Body of pancreas (tissue), 4 donors: ENCODE results near the gene WDR83.

Source experiments
- POLR2A ChIP-seq, 3 donors: fragments of 450-650 bp; IDR thresholded peaks; one replicate each; pipeline ENCODE4 v1.6.1; 2016; ENCODE audit warnings: antibody characterized with exemption in 3 of 3, mild to moderate bottlenecking in 2 of 3
- TF ChIP-seq, protein P1 (sequence below), 7 experiments: fragments of 450-650 bp in 4 of 7; fragments of 200-600 bp in 3 of 7; sonication (generic) in 3 of 7; IDR thresholded peaks; one replicate each; pipeline ENCODE4 v1.5.1; 2016 to 2019; ENCODE audit warnings: antibody characterized with exemption in 7 of 7

DNA sequence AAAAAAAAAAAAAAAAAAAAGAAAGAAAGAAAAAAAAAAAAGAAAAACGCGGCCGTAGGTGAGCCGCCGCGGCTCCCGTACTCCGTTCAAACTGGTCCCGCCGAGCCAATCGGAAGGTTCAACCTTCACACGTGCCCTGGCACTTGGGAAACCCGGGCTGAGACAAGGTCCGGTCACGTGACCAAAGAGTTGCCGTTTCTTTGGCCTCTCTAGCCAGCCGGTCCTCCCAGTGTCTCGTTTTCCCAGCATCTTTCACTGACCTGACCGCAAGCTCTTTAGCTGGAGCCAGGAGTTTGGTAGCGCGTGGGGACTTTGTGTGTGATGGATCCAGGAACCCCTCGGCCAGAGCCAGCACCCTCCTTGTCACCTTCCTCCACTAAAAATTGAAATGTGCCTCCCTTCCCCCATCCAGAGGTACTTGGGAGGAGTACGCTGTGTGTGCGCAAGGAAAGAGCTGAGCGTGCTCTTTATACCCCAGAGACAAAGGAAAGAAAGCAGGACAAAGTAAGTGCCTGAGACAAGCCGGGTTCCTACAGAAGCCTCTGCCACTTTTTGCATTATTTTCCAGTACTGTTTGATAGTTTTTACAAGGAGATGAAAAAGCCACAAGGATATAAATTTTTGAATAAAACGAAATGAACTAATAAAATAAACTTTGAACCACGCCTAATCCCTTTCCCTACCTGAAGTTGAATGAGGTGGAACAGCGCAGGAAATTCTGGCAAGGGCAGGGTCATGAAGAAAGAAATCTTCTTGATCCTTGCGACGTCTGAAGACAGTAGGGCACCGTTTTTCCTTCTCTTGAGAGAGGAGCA is 56.2 kb downstream of the WDR83 start:
- TF ChIP-seq, protein P1, sequence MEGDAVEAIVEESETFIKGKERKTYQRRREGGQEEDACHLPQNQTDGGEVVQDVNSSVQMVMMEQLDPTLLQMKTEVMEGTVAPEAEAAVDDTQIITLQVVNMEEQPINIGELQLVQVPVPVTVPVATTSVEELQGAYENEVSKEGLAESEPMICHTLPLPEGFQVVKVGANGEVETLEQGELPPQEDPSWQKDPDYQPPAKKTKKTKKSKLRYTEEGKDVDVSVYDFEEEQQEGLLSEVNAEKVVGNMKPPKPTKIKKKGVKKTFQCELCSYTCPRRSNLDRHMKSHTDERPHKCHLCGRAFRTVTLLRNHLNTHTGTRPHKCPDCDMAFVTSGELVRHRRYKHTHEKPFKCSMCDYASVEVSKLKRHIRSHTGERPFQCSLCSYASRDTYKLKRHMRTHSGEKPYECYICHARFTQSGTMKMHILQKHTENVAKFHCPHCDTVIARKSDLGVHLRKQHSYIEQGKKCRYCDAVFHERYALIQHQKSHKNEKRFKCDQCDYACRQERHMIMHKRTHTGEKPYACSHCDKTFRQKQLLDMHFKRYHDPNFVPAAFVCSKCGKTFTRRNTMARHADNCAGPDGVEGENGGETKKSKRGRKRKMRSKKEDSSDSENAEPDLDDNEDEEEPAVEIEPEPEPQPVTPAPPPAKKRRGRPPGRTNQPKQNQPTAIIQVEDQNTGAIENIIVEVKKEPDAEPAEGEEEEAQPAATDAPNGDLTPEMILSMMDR (IDR thresholded peaks at IDR 0.05), result peak in 1 of 7 experiments; percentile 5
- TF ChIP-seq POLR2A (IDR thresholded peaks at IDR 0.05), result peak in 2 of 3 donors; percentile 37 to 41
